B cell (primary cell): ENCODE results near the gene MEF2B. TPM values are rescaled to one million over a fixed set of nuclear protein-coding genes. Genes with fewer than 3 reads are reported as not detected.
A peak's percentile ranks its signal among the peaks of the same experiment; 100 is the strongest.

Source experiments
- ATAC-seq: fragments of 200-7000 bp; cut with Tn5 transposase; one replicate; pipeline ENCODE4 v1.10.0; 2021; ENCODE audit warnings: low read depth, mild to moderate bottlenecking, moderate number of reproducible peaks, moderate library complexity
- CTCF ChIA-PET: fragments of 350-600 bp; sonication (Branson Sonifier 250); formaldehyde crosslinking; loops from one replicate; lab custom pipeline; 2021; ENCODE audit warnings: antibody characterized with exemption, inconsistent platforms; lab: Charles Lee
- POLR2A ChIA-PET: fragments of 350-600 bp; sonication (Branson Sonifier 250); formaldehyde crosslinking; loops from one replicate; lab custom pipeline; 2021; ENCODE audit warnings: antibody characterized with exemption; lab: Charles Lee
- DNase-seq: peaks from one replicate; pipeline ENCODE4 v3.0.0; 2013
- H2AFZ ChIP-seq: 2 replicates; pipeline ENCODE4 v1.6.1; 2012; ENCODE audit warnings: mild to moderate bottlenecking, low read depth, low read length; ENCODE audit not compliant: insufficient read depth, poor library complexity, severe bottlenecking
- H3K27ac ChIP-seq, 2 donors: 1 replicate in 1 of 2; 2 replicates in 1 of 2; pipeline ENCODE4 v1.5.1; 2012 to 2013; ENCODE audit warnings: low read length in 2 of 2, mild to moderate bottlenecking in 2 of 2, moderate library complexity in 1 of 2
- H3K27me3 ChIP-seq, 4 experiments: fragments of 200-600 bp in 1 of 4; sonication (generic) in 1 of 4; replicated peaks in 1 of 4; 1 replicate in 2 of 4; 2 replicates in 2 of 4; pipeline versions ENCODE4 v1.6.1 to v1.7.0; 2013 to 2016; ENCODE audit warnings: low read length in 3 of 4, mild to moderate bottlenecking in 2 of 4, mixed read lengths in 1 of 4, moderate library complexity in 1 of 4; ENCODE audit not compliant: insufficient read depth in 4 of 4, control insufficient read depth in 3 of 4; ENCODE audit errors: control extremely low read depth in 1 of 4
- H3K36me3 ChIP-seq, 2 experiments: replicated peaks in 1 of 2; 1 replicate in 1 of 2; 2 replicates in 1 of 2; pipeline versions ENCODE4 v1.6.1 to v1.7.1; 2013; ENCODE audit warnings: low read length in 1 of 2; ENCODE audit not compliant: insufficient read depth in 2 of 2, control insufficient read depth in 1 of 2; ENCODE audit errors: control extremely low read depth in 1 of 2, extremely low read depth in 1 of 2
- H3K4me1 ChIP-seq, 2 donors: fragments of 200-600 bp in 1 of 2; sonication (generic) in 1 of 2; 1 replicate in 1 of 2; 2 replicates in 1 of 2; pipeline versions ENCODE4 v1.5.1 to v1.6.1; 2013 to 2017; ENCODE audit warnings: low read length in 2 of 2; ENCODE audit not compliant: control insufficient read depth in 2 of 2, insufficient read depth in 2 of 2
- H3K4me2 ChIP-seq: replicated peaks from 2 replicates; pipeline ENCODE3; 2012; ENCODE audit warnings: mild to moderate bottlenecking, low read depth, low read length; ENCODE audit not compliant: poor library complexity, severe bottlenecking
- H3K4me3 ChIP-seq, 5 experiments: fragments of 200-600 bp in 1 of 5; sonication (generic) in 1 of 5; 1 replicate in 3 of 5; 2 replicates in 2 of 5; pipeline versions ENCODE4 v1.5.1 to v1.7.0; 2011 to 2016; ENCODE audit warnings: low read length in 4 of 5, mild to moderate bottlenecking in 4 of 5, low read depth in 2 of 5, control low read depth in 1 of 5, moderate library complexity in 1 of 5; ENCODE audit not compliant: insufficient read depth in 1 of 5; ENCODE audit errors: control extremely low read depth in 1 of 5, extremely low read depth in 1 of 5
- H3K79me2 ChIP-seq: fragments of 200-600 bp; sonication (generic); one replicate; pipeline ENCODE4 v1.6.0; 2016; ENCODE audit warnings: low read length; ENCODE audit not compliant: control insufficient read depth, insufficient read depth
- H3K9ac ChIP-seq: fragments of 200-600 bp; sonication (generic); 2 replicates; pipeline ENCODE4 v1.6.1; 2017; ENCODE audit warnings: mild to moderate bottlenecking, low read length, moderate library complexity
- H3K9me3 ChIP-seq, 3 donors: one replicate each; pipeline versions ENCODE4 v1.6.1 to v1.7.1; 2013; ENCODE audit warnings: low read length in 2 of 3; ENCODE audit not compliant: control insufficient read depth in 2 of 3, insufficient read depth in 1 of 3; ENCODE audit errors: control extremely low read depth in 1 of 3
- H4K20me1 ChIP-seq: 2 replicates; pipeline ENCODE4 v1.6.0; 2012; ENCODE audit warnings: mild to moderate bottlenecking, low read length; ENCODE audit not compliant: insufficient read depth, control insufficient read depth, poor library complexity, severe bottlenecking
- H3K27ac Mint-ChIP-seq: one replicate; pipeline ENCODE4 v1.8.0; 2021; ENCODE audit warnings: mixed read lengths
- H3K27me3 Mint-ChIP-seq: one replicate; pipeline ENCODE4 v1.8.0; 2021; ENCODE audit warnings: mixed read lengths
- H3K4me1 Mint-ChIP-seq: one replicate; pipeline ENCODE4 v1.8.0; 2021; ENCODE audit warnings: mixed read lengths
- H3K4me3 Mint-ChIP-seq: one replicate; pipeline ENCODE4 v1.8.0; 2021; ENCODE audit warnings: mixed read lengths
- H3K9me3 Mint-ChIP-seq: one replicate; pipeline ENCODE4 v1.8.0; 2022; ENCODE audit warnings: mixed read lengths; ENCODE audit not compliant: insufficient read depth
- EZH2 ChIP-seq: IDR thresholded peaks from 2 replicates; pipeline ENCODE4 v1.6.1; 2012; ENCODE audit warnings: borderline replicate concordance, low read depth, mild to moderate bottlenecking, moderate library complexity, low read length; ENCODE audit not compliant: insufficient read depth, poor library complexity, severe bottlenecking
- WGBS: methylation state at CpG from one replicate; pipeline ENCODE4 v1.1.5; 2013; ENCODE audit warnings: missing lambda C conversion rate; ENCODE audit not compliant: insufficient coverage; 5-methylcytosine and 5-hydroxymethylcytosine counted together
- intact Hi-C: fragments of 100-400 bp; cut with micrococcal nuclease; formaldehyde crosslinking; loops from one replicate; pipeline ENCODE4 v1.10.0; 2022
- polyA plus RNA-seq: library from polyadenylated mRNA; depleted of rRNA; stranded (reverse); fragments of >200 nt; gene quantifications from 2 replicates; pipeline ENCODE4 v1.2.3, GENCODE V29; 2012
- total RNA-seq, 2 donors: library from RNA; stranded (reverse); fragments of 120-200 nt in 1 of 2; gene quantifications; 1 replicate in 1 of 2; 2 replicates in 1 of 2; pipeline versions ENCODE4 v1.2.3 to v1.2.4, GENCODE V29; 2013 to 2022
- TF ChIP-seq, protein P1 (sequence below): fragments of 200-600 bp; IDR thresholded peaks from one replicate; pipeline ENCODE4 v1.8.0; 2022; ENCODE audit warnings: antibody characterized with exemption, mild to moderate bottlenecking

The MEF2B gene
- total and polyA plus RNA-seq, 2 donors (not counting 1 experiment from before 2014, with no cell fraction given), result 4.6 to 5.5 TPM

DNA sequence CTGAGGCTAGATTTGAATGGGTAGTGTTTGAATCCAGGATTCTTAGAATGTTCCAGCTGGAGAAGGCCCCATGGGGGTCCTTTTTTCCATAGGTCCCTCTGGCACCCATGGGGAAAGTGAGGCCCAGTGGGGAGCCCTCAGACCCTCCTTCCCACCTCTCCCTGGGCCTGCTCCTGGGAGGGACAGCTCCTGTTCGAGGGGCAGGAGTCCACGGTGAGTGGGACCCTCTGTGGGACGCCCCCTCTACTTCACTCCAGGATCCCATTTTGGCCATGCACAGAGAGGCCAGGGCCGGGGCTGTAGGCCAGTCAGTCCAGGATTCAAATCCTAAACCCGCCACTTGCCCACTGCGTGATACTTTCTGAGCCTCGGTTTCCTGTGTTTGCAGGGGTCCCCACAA is 7.6 kb downstream of the MEF2B start:
- ATAC-seq, result no peak
- no peak overlapping the region for H2AFZ ChIP-seq
- ChIA-PET CTCF (interaction anchor here (1.0 to 5.6 kb wide), 2 partner anchors 12 to 16 kb away, joined by 3 to 48 read pairs; no protein-coding TSS in a partner anchor), POLR2A (interaction anchor here (0.7 kb wide), 1 partner anchor 353 kb away, joined by 3 read pairs; the partner anchor contains the start of gene TSSK6)
- no peak overlapping the region for H3K27ac Mint-ChIP-seq
- H3K27ac ChIP-seq, result no peak overlapping the region
- TF ChIP-seq, protein P1, sequence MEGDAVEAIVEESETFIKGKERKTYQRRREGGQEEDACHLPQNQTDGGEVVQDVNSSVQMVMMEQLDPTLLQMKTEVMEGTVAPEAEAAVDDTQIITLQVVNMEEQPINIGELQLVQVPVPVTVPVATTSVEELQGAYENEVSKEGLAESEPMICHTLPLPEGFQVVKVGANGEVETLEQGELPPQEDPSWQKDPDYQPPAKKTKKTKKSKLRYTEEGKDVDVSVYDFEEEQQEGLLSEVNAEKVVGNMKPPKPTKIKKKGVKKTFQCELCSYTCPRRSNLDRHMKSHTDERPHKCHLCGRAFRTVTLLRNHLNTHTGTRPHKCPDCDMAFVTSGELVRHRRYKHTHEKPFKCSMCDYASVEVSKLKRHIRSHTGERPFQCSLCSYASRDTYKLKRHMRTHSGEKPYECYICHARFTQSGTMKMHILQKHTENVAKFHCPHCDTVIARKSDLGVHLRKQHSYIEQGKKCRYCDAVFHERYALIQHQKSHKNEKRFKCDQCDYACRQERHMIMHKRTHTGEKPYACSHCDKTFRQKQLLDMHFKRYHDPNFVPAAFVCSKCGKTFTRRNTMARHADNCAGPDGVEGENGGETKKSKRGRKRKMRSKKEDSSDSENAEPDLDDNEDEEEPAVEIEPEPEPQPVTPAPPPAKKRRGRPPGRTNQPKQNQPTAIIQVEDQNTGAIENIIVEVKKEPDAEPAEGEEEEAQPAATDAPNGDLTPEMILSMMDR, result no peak
- TF ChIP-seq EZH2, result no peak
- H4K20me1 ChIP-seq, result no peaks in the 10 kb centered on the region
- no peaks in the 10 kb centered on the region for H3K27me3 Mint-ChIP-seq
- H3K79me2 ChIP-seq, result no peaks in the 10 kb centered on the region
- no peaks in the 10 kb centered on the region for H3K27me3 ChIP-seq
- WGBS, result 91% methylated on average over 7 of the region's 7 CpGs
- H3K4me1 ChIP-seq, result peaks cover 24 to 49% of the 10 kb centered on the region in 2 donors
- no peak for DNase-seq
- no peaks in the 10 kb centered on the region for H3K9me3 Mint-ChIP-seq
- intact Hi-C loops, result no loop called here
- H3K36me3 ChIP-seq, result no peaks in the 10 kb centered on the region
- no peak overlapping the region for H3K9ac ChIP-seq
- H3K4me2 ChIP-seq, result no peak overlapping the region
- H3K9me3 ChIP-seq, result no peaks in the 10 kb centered on the region
- H3K4me3 ChIP-seq, result no peak overlapping the region
- peaks cover 34% of the 10 kb centered on the region for H3K4me1 Mint-ChIP-seq
- H3K4me3 Mint-ChIP-seq, result no peak overlapping the region

DNA sequence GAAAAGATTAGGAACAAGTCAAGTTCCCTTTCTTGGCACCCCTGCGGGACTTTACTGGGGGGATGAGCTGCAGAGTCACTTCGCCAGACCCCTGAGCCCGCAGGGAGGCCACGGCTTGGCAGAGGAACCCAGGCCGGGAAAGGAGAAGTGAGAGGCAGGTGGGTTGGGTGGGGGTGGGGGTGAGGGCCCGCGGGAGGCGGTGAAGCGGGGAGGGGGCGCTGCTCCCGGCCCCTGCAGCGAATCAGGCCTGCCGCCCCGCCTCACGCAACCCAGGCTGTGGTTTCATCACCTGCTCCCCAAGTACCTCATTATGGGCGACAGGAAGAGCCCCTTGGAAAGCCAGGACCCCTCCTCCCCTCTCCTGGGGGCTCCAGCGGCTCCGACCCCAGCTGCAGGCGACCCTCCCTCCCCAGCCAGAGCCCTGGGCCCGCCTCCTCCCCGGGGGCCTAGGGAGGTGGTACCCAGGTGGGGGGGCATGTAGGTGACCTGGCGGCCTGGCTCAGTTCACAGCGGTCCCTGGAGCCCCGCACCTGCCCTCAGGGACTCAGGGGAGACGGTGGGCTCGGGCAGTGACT is 9.5 kb downstream of the MEF2B start:
- Histone ChIP-seq H3K9me3 (peaks cover 0 to 6% (median 4%) of the 10 kb centered on the region in 3 donors), H3K27me3 (no peaks in the 10 kb centered on the region), H3K36me3 (no peaks in the 10 kb centered on the region), H4K20me1 (no peaks in the 10 kb centered on the region), H3K27ac (peak overlapping the region; percentile 22 to 67), H3K4me1 (peaks cover 29 to 55% of the 10 kb centered on the region in 2 donors), H3K9ac (peak overlapping the region; percentile 53), H3K4me2 (peak overlapping the region; percentile 88), H2AFZ (peak overlapping the region; percentile 13), H3K4me3 (peak overlapping the region in 3 of 5 experiments; percentile 25 to 42 (median 27)), H3K79me2 (no peaks in the 10 kb centered on the region)
- WGBS, result 6% methylated on average over 11 of the region's 26 CpGs
- POLR2A ChIA-PET, result interaction anchor here (0.6 to 2.9 kb wide), 6 partner anchors 9 to 1313 kb away, joined by 3 to 8 read pairs (median 6); partner anchors contain the start of genes ATP13A1, JAK3 and MEF2B
- ATAC-seq (peak; percentile 78), DNase-seq (peak; percentile 87)
- H3K27ac Mint-ChIP-seq, result peak overlapping the region; percentile 41
- H3K9me3 Mint-ChIP-seq, result peaks cover 2% of the 10 kb centered on the region
- H3K27me3 Mint-ChIP-seq, result no peaks in the 10 kb centered on the region
- H3K4me3 Mint-ChIP-seq, result peak overlapping the region; percentile 59
- H3K4me1 Mint-ChIP-seq, result peaks cover 42% of the 10 kb centered on the region
- CTCF ChIA-PET, result interaction anchor here (1.6 to 5.6 kb wide), 2 partner anchors 14 to 15 kb away, joined by 4 to 48 read pairs; no protein-coding TSS in a partner anchor
- TF ChIP-seq, protein P1, result no peak
- TF ChIP-seq EZH2, result no peak
- intact Hi-C loops, result loop anchor here (1.0 to 2.0 kb wide), 3 partner anchors 10 to 15 kb away; partner anchors contain the start of gene MEF2B
